Neuronal stem cell (in vitro differentiated cells): ENCODE measurements around the gene MGAT5B.

Source experiments
- DNase-seq: peaks from one replicate; pipeline ENCODE4 v3.0.0-alpha.2; 2013; ENCODE audit warnings: low spot score
- H2AFZ ChIP-seq: one replicate; pipeline ENCODE4 v1.6.1; 2013; ENCODE audit warnings: mild to moderate bottlenecking, low read length, inconsistent platforms
- H2AK5ac ChIP-seq: 2 replicates; pipeline ENCODE4 v1.6.1; 2013; ENCODE audit warnings: low read depth, mild to moderate bottlenecking, inconsistent platforms, low read length, moderate library complexity, mixed read lengths
- H2BK120ac ChIP-seq: 2 replicates; pipeline ENCODE4 v1.6.1; 2013; ENCODE audit warnings: low read depth, mild to moderate bottlenecking, inconsistent platforms, low read length, moderate library complexity, mixed read lengths
- H2BK12ac ChIP-seq: one replicate; pipeline ENCODE4 v1.6.1; 2013; ENCODE audit warnings: low read length, inconsistent platforms
- H2BK15ac ChIP-seq: 2 replicates; pipeline ENCODE4 v1.6.1; 2013; ENCODE audit warnings: mild to moderate bottlenecking, low read length, inconsistent platforms, mixed read lengths
- H2BK5ac ChIP-seq: one replicate; pipeline ENCODE4 v1.6.1; 2013; ENCODE audit warnings: inconsistent platforms, mild to moderate bottlenecking, low read length, moderate library complexity
- H3K14ac ChIP-seq: one replicate; pipeline ENCODE4 v1.6.1; 2013; ENCODE audit warnings: low read length, inconsistent platforms
- H3K18ac ChIP-seq: 2 replicates; pipeline ENCODE4 v1.6.1; 2013; ENCODE audit warnings: low read length, inconsistent platforms
- H3K23ac ChIP-seq: 2 replicates; pipeline ENCODE4 v1.6.1; 2013; ENCODE audit warnings: low read depth, mild to moderate bottlenecking, mixed read lengths, low read length, inconsistent platforms; ENCODE audit not compliant: poor library complexity
- H3K27ac ChIP-seq: replicated peaks from 3 replicates; pipeline ENCODE4 v1.5.1; 2013; ENCODE audit warnings: low read length, inconsistent platforms
- H3K27me3 ChIP-seq, 3 experiments: 2 replicates each; pipeline ENCODE4 v1.6.1; 2013; ENCODE audit warnings: low read length in 3 of 3, mild to moderate bottlenecking in 2 of 3, inconsistent platforms in 1 of 3, low read depth in 1 of 3, mixed read lengths in 1 of 3, moderate library complexity in 1 of 3; ENCODE audit not compliant: control insufficient read depth in 3 of 3, insufficient read depth in 3 of 3
- H3K36me3 ChIP-seq, 2 donors: replicated peaks in 1 of 2; 2 replicates each; pipeline ENCODE4 v1.6.1; 2013; ENCODE audit warnings: low read length in 2 of 2; ENCODE audit not compliant: control insufficient read depth in 2 of 2, insufficient read depth in 2 of 2
- H3K4ac ChIP-seq: 2 replicates; pipeline ENCODE4 v1.6.1; 2013; ENCODE audit warnings: inconsistent platforms, mild to moderate bottlenecking, low read length, moderate library complexity
- H3K4me1 ChIP-seq, 2 donors: 1 replicate in 1 of 2; 2 replicates in 1 of 2; pipeline ENCODE4 v1.6.1; 2013; ENCODE audit warnings: low read length in 2 of 2, low read depth in 1 of 2; ENCODE audit not compliant: control insufficient read depth in 2 of 2, insufficient read depth in 1 of 2
- H3K4me2 ChIP-seq: one replicate; pipeline ENCODE4 v1.6.1; 2013; ENCODE audit warnings: mild to moderate bottlenecking, low read length, inconsistent platforms; ENCODE audit not compliant: insufficient read depth, poor library complexity, severe bottlenecking
- H3K4me3 ChIP-seq, 2 donors: 2 replicates each; pipeline ENCODE4 v1.5.1; 2013; ENCODE audit warnings: low read length in 2 of 2, mild to moderate bottlenecking in 2 of 2, inconsistent platforms in 1 of 2, moderate library complexity in 1 of 2
- H3K79me1 ChIP-seq: one replicate; pipeline ENCODE4 v1.6.1; 2013; ENCODE audit warnings: low read depth, mild to moderate bottlenecking, inconsistent platforms, low read length, moderate library complexity
- H3K9ac ChIP-seq: one replicate; pipeline ENCODE4 v1.6.1; 2013; ENCODE audit warnings: mild to moderate bottlenecking, low read depth, low read length, inconsistent platforms; ENCODE audit not compliant: poor library complexity
- H3K9me3 ChIP-seq, 2 donors: replicated peaks in 1 of 2; 2 replicates each; pipeline versions ENCODE3 to v1.6.1; 2013; ENCODE audit warnings: low read length in 2 of 2, mild to moderate bottlenecking in 2 of 2, inconsistent platforms in 1 of 2, low read depth in 1 of 2, mixed read lengths in 1 of 2, moderate library complexity in 1 of 2; ENCODE audit not compliant: control insufficient read depth in 2 of 2, insufficient read depth in 1 of 2
- H4K8ac ChIP-seq: one replicate; pipeline ENCODE4 v1.6.1; 2013; ENCODE audit warnings: low read depth, mild to moderate bottlenecking, inconsistent platforms, low read length, moderate library complexity
- H4K91ac ChIP-seq: one replicate; pipeline ENCODE4 v1.6.1; 2013; ENCODE audit warnings: low read length, low read depth, mild to moderate bottlenecking, inconsistent platforms; ENCODE audit not compliant: poor library complexity
- WGBS, 2 donors: extraction: QIAGEN DNeasy Blood & Tissue Kit; methylation state at CpG; one replicate each; pipeline ENCODE4 v1.1.7; 2013; ENCODE audit warnings: missing lambda C conversion rate in 2 of 2, mixed read lengths in 1 of 2; ENCODE audit not compliant: insufficient read length in 2 of 2, insufficient replicate concordance in 1 of 2; ENCODE audit errors: extremely low coverage in 2 of 2; 5-methylcytosine and 5-hydroxymethylcytosine counted together

MGAT5B gene

DNA sequence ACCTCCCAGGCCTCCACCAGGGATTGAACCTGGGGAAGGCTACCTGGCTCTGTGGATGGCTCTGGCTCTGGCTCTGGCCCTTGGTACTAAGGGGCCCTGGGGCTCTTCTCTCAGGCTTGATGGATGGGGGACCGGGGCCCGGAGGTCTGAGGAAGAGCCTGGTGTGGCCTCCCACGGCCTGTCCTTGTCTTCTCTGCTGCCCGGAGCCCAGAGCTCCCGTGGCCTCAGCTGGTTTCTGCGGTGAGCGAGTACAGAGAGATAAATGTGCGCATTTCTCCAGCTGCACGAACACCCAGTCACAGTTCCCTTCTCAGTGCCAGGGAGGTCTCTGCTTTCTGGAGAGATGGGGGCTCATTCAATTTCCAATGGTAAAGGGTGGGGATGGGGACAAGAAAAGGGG lies 9.2 kb downstream of the MGAT5B start:
- H3K27me3 ChIP-seq, result no peaks in the 10 kb centered on the region
- H2BK12ac ChIP-seq, result no peak overlapping the region
- H4K91ac ChIP-seq, result no peak overlapping the region

DNA sequence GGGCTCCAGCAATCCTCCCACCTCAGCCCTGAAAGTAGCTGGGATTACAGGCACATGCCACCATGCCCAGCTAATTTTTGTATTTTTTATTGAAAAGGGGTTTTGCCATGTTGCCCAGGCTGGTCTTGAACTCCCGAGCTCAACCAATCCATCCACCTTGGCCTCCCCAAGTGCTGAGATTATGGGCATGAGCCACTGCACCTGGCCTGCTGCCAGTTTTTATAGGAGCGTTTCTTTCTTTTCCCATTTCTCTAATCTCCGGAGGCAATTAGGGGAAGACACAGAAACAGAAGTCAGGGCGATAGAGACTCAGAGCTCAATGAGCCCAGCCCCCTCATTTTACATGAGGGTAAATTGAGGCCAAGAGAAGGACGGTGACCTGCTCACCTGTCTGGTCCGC lies 10.4 kb downstream of the MGAT5B start:
- no CpG with 5 or more reads among the region's 6 CpGs for WGBS, 2 donors
- no peaks in the 10 kb centered on the region for H3K27me3 ChIP-seq
- H2BK120ac ChIP-seq, result no peak overlapping the region
- H3K23ac ChIP-seq, result no peak overlapping the region
- H4K8ac ChIP-seq, result no peak overlapping the region
- H3K79me1 ChIP-seq, result peaks cover 2% of the 10 kb centered on the region
- no peaks in the 10 kb centered on the region for H3K4me1 ChIP-seq
- H2BK12ac ChIP-seq, result no peak overlapping the region
- H2BK15ac ChIP-seq, result no peak overlapping the region
- peak overlapping the region; percentile 46 for H2BK5ac ChIP-seq
- H3K4ac ChIP-seq, result no peak overlapping the region
- no peak overlapping the region for H3K4me3 ChIP-seq
- H2AFZ ChIP-seq, result no peak overlapping the region
- H3K9me3 ChIP-seq, result peaks cover 0 to 3% of the 10 kb centered on the region in 2 donors
- H3K14ac ChIP-seq, result peak overlapping the region; percentile 76
- H3K36me3 ChIP-seq, result peaks cover 0 to 49% of the 10 kb centered on the region in 2 donors
- H3K4me2 ChIP-seq, result no peak overlapping the region
- no peak overlapping the region for H3K9ac ChIP-seq
- no peak overlapping the region for H4K91ac ChIP-seq
- H3K18ac ChIP-seq, result no peak overlapping the region
- DNase-seq, result no peak
- H2AK5ac ChIP-seq, result no peak overlapping the region
- H3K27ac ChIP-seq, result no peak overlapping the region

More for the DNA sequence above, 9.2 kb downstream of the MGAT5B start:
- Histone ChIP-seq H3K36me3 (peaks cover 2 to 53% of the 10 kb centered on the region in 2 donors), H3K27ac (no peak overlapping the region), H3K9me3 (peaks cover 0 to 3% of the 10 kb centered on the region in 2 donors), H3K4me2 (no peak overlapping the region), H3K9ac (no peak overlapping the region), H3K18ac (no peak overlapping the region), H3K23ac (no peak overlapping the region), H2BK120ac (no peak overlapping the region), H2BK15ac (no peak overlapping the region), H2BK5ac (no peak overlapping the region), H2AK5ac (no peak overlapping the region), H2AFZ (no peak overlapping the region), H3K79me1 (peaks cover 2% of the 10 kb centered on the region), H3K14ac (no peak overlapping the region), H3K4me3 (no peak overlapping the region), H3K4me1 (no peaks in the 10 kb centered on the region), H3K4ac (no peak overlapping the region), H4K8ac (no peak overlapping the region)
- no CpG with 5 or more reads among the region's 9 CpGs for WGBS, 2 donors
- no peak for DNase-seq

DNA sequence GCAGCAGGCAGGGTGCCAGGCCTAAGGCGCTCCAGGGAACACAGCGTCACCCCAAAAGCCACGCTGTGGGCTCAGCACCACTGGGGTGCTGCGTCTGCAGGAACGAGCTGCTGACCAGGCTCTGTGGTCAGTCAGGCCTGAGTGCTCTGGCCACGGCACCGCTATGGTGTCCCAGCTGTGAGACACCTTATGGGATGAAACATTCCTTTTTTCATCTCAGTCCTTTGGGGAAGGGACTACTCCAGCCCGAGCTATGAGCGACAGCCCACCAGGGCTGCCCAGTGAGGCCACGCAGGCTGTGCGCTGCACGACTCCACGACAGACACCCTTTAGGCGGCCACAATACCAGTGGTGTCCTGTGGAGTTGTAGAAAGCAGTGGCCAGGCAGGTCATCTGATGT lies 11.1 kb downstream of the MGAT5B start:
- Histone ChIP-seq H2BK5ac (peak overlapping the region; percentile 46), H3K36me3 (peaks cover 0 to 48% of the 10 kb centered on the region in 2 donors), H3K23ac (peak overlapping the region; percentile 44), H3K4me2 (no peak overlapping the region), H3K9me3 (peaks cover 0 to 3% of the 10 kb centered on the region in 2 donors), H4K91ac (no peak overlapping the region), H3K4ac (no peak overlapping the region), H2BK15ac (no peak overlapping the region), H2BK120ac (no peak overlapping the region), H2AK5ac (peak overlapping the region; percentile 61), H3K18ac (peak overlapping the region; percentile 59), H3K27me3 (no peaks in the 10 kb centered on the region), H3K14ac (peak overlapping the region; percentile 76), H3K4me3 (no peak overlapping the region), H2AFZ (no peak overlapping the region), H3K79me1 (peaks cover 2% of the 10 kb centered on the region), H4K8ac (no peak overlapping the region), H3K4me1 (no peaks in the 10 kb centered on the region), H3K9ac (peak overlapping the region; percentile 47), H2BK12ac (no peak overlapping the region), H3K27ac (no peak overlapping the region)
- DNase-seq, result no peak
- no CpG with 5 or more reads among the region's 14 CpGs for WGBS, 2 donors

DNA sequence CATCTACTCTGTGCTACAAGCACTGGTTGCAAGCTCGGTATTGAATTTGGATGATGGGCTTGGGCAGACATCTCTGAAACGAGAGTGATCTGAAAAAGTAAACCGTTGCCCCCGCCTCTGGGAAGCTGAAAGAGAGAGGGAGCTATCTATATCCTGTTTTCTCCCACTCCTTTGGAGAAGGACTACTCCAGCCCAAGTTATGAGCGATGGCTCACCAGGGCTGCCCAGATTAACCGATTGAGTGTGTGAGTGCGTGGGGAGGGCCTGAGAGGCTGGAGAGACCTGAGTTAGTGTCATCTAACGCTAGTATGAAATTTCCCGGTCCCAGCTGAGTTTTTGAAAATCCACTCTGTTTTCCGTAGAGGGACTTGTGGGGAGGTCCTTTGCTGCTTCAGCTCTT lies 11.5 kb downstream of the MGAT5B start:
- H3K14ac ChIP-seq, result no peak overlapping the region
- no peaks in the 10 kb centered on the region for H3K4me1 ChIP-seq
- H3K23ac ChIP-seq, result no peak overlapping the region
- peaks cover 0 to 44% of the 10 kb centered on the region in 2 donors for H3K36me3 ChIP-seq
- no peak overlapping the region for H2BK5ac ChIP-seq
- H2AFZ ChIP-seq, result no peak overlapping the region
- no peak overlapping the region for H2BK15ac ChIP-seq
- no peak overlapping the region for H3K27ac ChIP-seq
- no peaks in the 10 kb centered on the region for H3K27me3 ChIP-seq
- peak overlapping the region; percentile 47 for H3K9ac ChIP-seq
- peaks cover 2% of the 10 kb centered on the region for H3K79me1 ChIP-seq
- no peak overlapping the region for H4K8ac ChIP-seq
- no peak overlapping the region for H3K4me2 ChIP-seq
- H2BK120ac ChIP-seq, result no peak overlapping the region
- no peak for DNase-seq
- H3K9me3 ChIP-seq, result peaks cover 0 to 1% of the 10 kb centered on the region in 2 donors
- no peak overlapping the region for H4K91ac ChIP-seq
- H3K4me3 ChIP-seq, result no peak overlapping the region
- H3K4ac ChIP-seq, result no peak overlapping the region
- no peak overlapping the region for H2AK5ac ChIP-seq
- WGBS, 2 donors, result no CpG with 5 or more reads among the region's 10 CpGs
- no peak overlapping the region for H3K18ac ChIP-seq
- no peak overlapping the region for H2BK12ac ChIP-seq
